Liver (tissue), 9 donors: ENCODE results near the gene HLA-DOB. TPM values are rescaled to one million over a fixed set of nuclear protein-coding genes. Genes with fewer than 3 reads are reported as not detected.

Experiments used
- DNase-seq: peaks from one replicate; pipeline ENCODE4 v3.0.0-alpha.2; 2017; ENCODE audit warnings: low spot score
- H3K27ac ChIP-seq, 2 donors: one replicate each; pipeline ENCODE4 v1.7.0; 2013; ENCODE audit warnings: inconsistent platforms in 2 of 2, low read length in 2 of 2, control low read depth in 1 of 2, low read depth in 1 of 2, mild to moderate bottlenecking in 1 of 2
- H3K27me3 ChIP-seq, 4 donors: one replicate each; pipeline versions ENCODE4 v1.6.1 to v1.7.0; 2013; ENCODE audit warnings: low read length in 3 of 4, inconsistent platforms in 1 of 4, mild to moderate bottlenecking in 1 of 4, moderate library complexity in 1 of 4; ENCODE audit not compliant: control insufficient read depth in 4 of 4, insufficient read depth in 4 of 4
- H3K36me3 ChIP-seq, 4 donors: one replicate each; pipeline versions ENCODE4 v1.6.1 to v1.7.0; 2013; ENCODE audit warnings: low read length in 3 of 4, mild to moderate bottlenecking in 3 of 4, low read depth in 1 of 4, moderate library complexity in 1 of 4; ENCODE audit not compliant: control insufficient read depth in 4 of 4, insufficient read depth in 3 of 4
- H3K4me1 ChIP-seq, 4 donors: one replicate each; pipeline versions ENCODE4 v1.6.1 to v1.7.0; 2013; ENCODE audit warnings: low read length in 3 of 4, mild to moderate bottlenecking in 3 of 4, moderate library complexity in 1 of 4; ENCODE audit not compliant: control insufficient read depth in 4 of 4, insufficient read depth in 4 of 4
- H3K4me3 ChIP-seq, 3 donors: one replicate each; pipeline versions ENCODE4 v1.6.1 to v1.7.0; 2013; ENCODE audit warnings: low read length in 3 of 3, control low read depth in 1 of 3, low read depth in 1 of 3, mild to moderate bottlenecking in 1 of 3
- H3K9ac ChIP-seq, 2 donors: one replicate each; pipeline ENCODE4 v1.7.0; 2013; ENCODE audit warnings: low read length in 2 of 2, mild to moderate bottlenecking in 2 of 2, moderate library complexity in 2 of 2, control low read depth in 1 of 2, low read depth in 1 of 2
- H3K9me3 ChIP-seq, 4 donors: one replicate each; pipeline versions ENCODE4 v1.6.1 to v1.7.0; 2013; ENCODE audit warnings: low read length in 3 of 4; ENCODE audit not compliant: control insufficient read depth in 4 of 4
- ATF3 ChIP-seq: IDR thresholded peaks from 2 replicates; pipeline ENCODE4 v1.6.1; 2016; ENCODE audit warnings: antibody characterized with exemption
- CTCF ChIP-seq: fragments of 150-350 bp; IDR thresholded peaks from 2 replicates; pipeline ENCODE4 v1.5.1; 2017; ENCODE audit warnings: improper control_type of control experiment, low read depth, low read length; ENCODE audit not compliant: missing input control
- EGR1 ChIP-seq, 2 donors: IDR thresholded peaks; 2 replicates each; pipeline ENCODE4 v1.6.1; 2016 to 2018; ENCODE audit warnings: antibody characterized with exemption in 2 of 2, low read depth in 2 of 2
- FOXA1 ChIP-seq: IDR thresholded peaks from 2 replicates; pipeline ENCODE4 v1.6.1; 2016; ENCODE audit warnings: antibody characterized with exemption
- FOXA2 ChIP-seq: IDR thresholded peaks from 2 replicates; pipeline ENCODE4 v1.6.1; 2016; ENCODE audit warnings: antibody characterized with exemption
- GABPA ChIP-seq, 2 donors: IDR thresholded peaks in 1 of 2; conservative IDR thresholded peaks in 1 of 2; 2 replicates each; pipeline ENCODE4 v1.6.1; 2016; ENCODE audit warnings: antibody characterized with exemption in 2 of 2, mild to moderate bottlenecking in 1 of 2, moderate library complexity in 1 of 2
- HNF4A ChIP-seq, 2 donors: conservative IDR thresholded peaks; 2 replicates each; pipeline ENCODE4 v1.6.1; 2016; ENCODE audit warnings: antibody characterized with exemption in 2 of 2, mild to moderate bottlenecking in 2 of 2
- HNF4G ChIP-seq: IDR thresholded peaks from 2 replicates; pipeline ENCODE4 v1.6.1; 2016; ENCODE audit warnings: antibody characterized with exemption
- JUND ChIP-seq, 2 donors: IDR thresholded peaks; 2 replicates each; pipeline ENCODE4 v1.6.1; 2016; ENCODE audit warnings: antibody characterized with exemption in 2 of 2
- MAX ChIP-seq: IDR thresholded peaks from 2 replicates; pipeline ENCODE4 v1.6.1; 2016; ENCODE audit warnings: antibody characterized with exemption
- NR2F2 ChIP-seq: IDR thresholded peaks from 2 replicates; pipeline ENCODE4 v1.6.1; 2016; ENCODE audit warnings: antibody characterized with exemption
- RAD21 ChIP-seq, 2 donors: IDR thresholded peaks; 2 replicates each; pipeline ENCODE4 v1.6.1; 2016; ENCODE audit warnings: antibody characterized with exemption in 2 of 2, mild to moderate bottlenecking in 2 of 2
- REST ChIP-seq: IDR thresholded peaks from 2 replicates; pipeline ENCODE4 v1.6.1; 2016; ENCODE audit warnings: antibody characterized with exemption, mild to moderate bottlenecking
- RXRA ChIP-seq, 2 donors: IDR thresholded peaks; 2 replicates each; pipeline ENCODE4 v1.6.1; 2017 to 2018; ENCODE audit warnings: antibody characterized with exemption in 2 of 2, mild to moderate bottlenecking in 1 of 2
- SP1 ChIP-seq: IDR thresholded peaks from 2 replicates; pipeline ENCODE4 v1.6.1; 2018; ENCODE audit warnings: antibody characterized with exemption, mild to moderate bottlenecking
- TAF1 ChIP-seq: conservative IDR thresholded peaks from 2 replicates; pipeline ENCODE4 v1.6.1; 2016; ENCODE audit warnings: antibody characterized with exemption, mild to moderate bottlenecking
- YY1 ChIP-seq: IDR thresholded peaks from 2 replicates; pipeline ENCODE4 v1.6.1; 2016; ENCODE audit warnings: antibody characterized with exemption, mild to moderate bottlenecking
- ZBTB33 ChIP-seq: IDR thresholded peaks from 2 replicates; pipeline ENCODE4 v1.6.1; 2016; ENCODE audit warnings: antibody characterized with exemption
- WGBS: extraction: QIAGEN DNeasy Blood & Tissue Kit; methylation state at CpG from one replicate; pipeline ENCODE4 v1.1.7; 2013; 5-methylcytosine and 5-hydroxymethylcytosine counted together
- polyA plus RNA-seq, 2 donors: library from polyadenylated mRNA; stranded (reverse) in 1 of 2; unstranded in 1 of 2; fragments of 200-250 nt in 1 of 2; fragments of >200 nt in 1 of 2; fragmentation: Nextera tagmentation in 1 of 2; extraction: Ambion mirVana in 1 of 2; gene quantifications; one replicate each; pipeline versions ENCODE4 v1.2.1 to v1.2.3, GENCODE V29; 2013 to 2015
- total RNA-seq, 2 donors: library from RNA; depleted of rRNA; stranded (reverse); fragments of >200 nt; gene quantifications; one replicate each; pipeline ENCODE4 v1.2.3, GENCODE V29; 2014
- donor health status: healthy.
- donor health status: healthy.
- donor health status: healthy.
- donor health status: healthy.
- donor health status: healthy.

Gene HLA-DOB
- total and polyA plus RNA-seq, 4 donors, result 0.16 to 0.67 (median 0.25) TPM; not detected in 1

- no peaks in the 10 kb centered on the region for H3K36me3 ChIP-seq
- WGBS, result 33% methylated on average over 4 of the region's 4 CpGs
- TF ChIP-seq EGR1 (IDR thresholded peaks at IDR 0.05; ENCODE audit: low read depth in 2 of 2) (no peak), NR2F2 (no peak), HNF4A (conservative IDR thresholded peaks at IDR 0.05) (no peak), FOXA1 (no peak), TAF1 (no peak), YY1 (no peak), SP1 (no peak), ATF3 (no peak), MAX (no peak), JUND (IDR thresholded peaks at IDR 0.05) (no peak), FOXA2 (no peak), GABPA (IDR thresholded peaks at IDR 0.05 in 1 of 2, conservative IDR thresholded peaks at IDR 0.05 in 1 of 2) (no peak), REST (no peak), RAD21 (IDR thresholded peaks at IDR 0.05) (no peak), CTCF (no peak), HNF4G (no peak), ZBTB33 (no peak), RXRA (IDR thresholded peaks at IDR 0.05) (no peak)
- no peak within 1 kb of the TSS for H3K27ac ChIP-seq
- no peak within 1 kb of the TSS for H3K9ac ChIP-seq
- H3K4me3 ChIP-seq, result no peak within 1 kb of the TSS
- DNase-seq, result no peak
- H3K27me3 ChIP-seq, result peaks cover 0 to 3% (median 0%) of the 10 kb centered on the region in 4 donors
- H3K9me3 ChIP-seq, result no peaks in the 10 kb centered on the region
- no peaks in the 10 kb centered on the region for H3K4me1 ChIP-seq
Measured at GRCh38 chr6:32763421-32763820, 53.4 kb downstream of the HLA-DOB start, which contains the start of gene HLA-DQB2. Gene HLA-DQB2 (minus strand): TSS chr6:32763532. CDS start chr6:32763470, 62 bp downstream.

Other genes with a start within 250 kb of the HLA-DOB start
- 10 to 100 TPM; 37.0 to 46.1 TPM for gene HLA-DRB1, start 227.2 kb downstream of the HLA-DOB start, total RNA-seq
- 10 to 100 TPM; 26.0 to 35.7 TPM for gene HLA-DRB1, start 227.2 kb downstream of the HLA-DOB start, polyA plus RNA-seq
- 10 to 100 TPM in 1 of 2 donors, 1 to 10 TPM in 1; 8.5 to 19.9 TPM for gene HLA-DQA1, start 179.6 kb downstream of the HLA-DOB start, total RNA-seq
- 10 to 100 TPM in 1 of 2 donors, 1 to 10 TPM in 1; 2.1 to 10.2 TPM for gene HLA-DQA1, start 179.6 kb downstream of the HLA-DOB start, polyA plus RNA-seq
- gene HLA-DQB1, start 150.3 kb downstream of the HLA-DOB start, total RNA-seq, result 10 to 100 TPM; 12.1 to 12.4 TPM
- gene HLA-DQB1, start 150.3 kb downstream of the HLA-DOB start, polyA plus RNA-seq, result 1 to 10 TPM; 1.9 to 2.4 TPM
- gene HLA-DQA2, start 75.6 kb downstream of the HLA-DOB start, total RNA-seq, result under 1 TPM in 1 of 2 donors, not detected in 1; 0.23 TPM
- gene HLA-DQA2, start 75.6 kb downstream of the HLA-DOB start, polyA plus RNA-seq, result under 1 TPM; 0.16 to 0.32 TPM
- gene HLA-DQB2, start 53.5 kb downstream of the HLA-DOB start, total RNA-seq, result not detected
- gene HLA-DQB2, start 53.5 kb downstream of the HLA-DOB start, polyA plus RNA-seq, result under 1 TPM in 1 of 2 donors, not detected in 1; 0.32 TPM
- 1 to 10 TPM; 5.1 to 7.7 TPM for gene TAP2, start 21.7 kb upstream of the HLA-DOB start, total RNA-seq
- gene TAP2, start 21.7 kb upstream of the HLA-DOB start, polyA plus RNA-seq, result 10 to 100 TPM in 1 of 2 donors, 1 to 10 TPM in 1; 2.2 to 14.9 TPM
- 10 to 100 TPM; 19.9 to 39.1 TPM for gene PSMB8, start 27.0 kb upstream of the HLA-DOB start, total RNA-seq
- gene PSMB8, start 27.0 kb upstream of the HLA-DOB start, polyA plus RNA-seq, result 10 to 100 TPM; 49.0 to 75.1 TPM
- gene TAP1, start 36.7 kb upstream of the HLA-DOB start, total RNA-seq, result 10 to 100 TPM in 1 of 2 donors, 1 to 10 TPM in 1; 9.8 to 18.2 TPM
- 10 to 100 TPM; 10.3 to 14.3 TPM for gene TAP1, start 36.7 kb upstream of the HLA-DOB start, polyA plus RNA-seq
- gene PSMB9, start 37.2 kb upstream of the HLA-DOB start, total RNA-seq, result 10 to 100 TPM; 11.7 to 13.4 TPM
- 10 to 100 TPM; 27.1 to 31.6 TPM for gene PSMB9, start 37.2 kb upstream of the HLA-DOB start, polyA plus RNA-seq
- gene HLA-DMB, start 124.0 kb upstream of the HLA-DOB start, total RNA-seq, result 10 to 100 TPM in 1 of 2 donors, 1 to 10 TPM in 1; 8.1 to 13.1 TPM
- gene HLA-DMB, start 124.0 kb upstream of the HLA-DOB start, polyA plus RNA-seq, result 1 to 10 TPM; 2.8 to 7.3 TPM
- gene HLA-DMA, start 136.1 kb upstream of the HLA-DOB start, total RNA-seq, result 1 to 10 TPM; 6.2 to 7.8 TPM
- gene HLA-DMA, start 136.1 kb upstream of the HLA-DOB start, polyA plus RNA-seq, result 10 to 100 TPM in 1 of 2 donors, 1 to 10 TPM in 1; 10.0 to 15.1 TPM
- 100 to 1,000 TPM in 1 of 2 donors, 10 to 100 TPM in 1; 46.0 to 100 TPM for gene BRD2, start 151.6 kb upstream of the HLA-DOB start, total RNA-seq
- 10 to 100 TPM; 29.8 to 54.4 TPM for gene BRD2, start 151.6 kb upstream of the HLA-DOB start, polyA plus RNA-seq
- 1 to 10 TPM; 1.3 to 3.0 TPM for gene HLA-DOA, start 192.6 kb upstream of the HLA-DOB start, total RNA-seq
- 1 to 10 TPM in 1 of 2 donors, under 1 TPM in 1; 0.69 to 1.9 TPM for gene HLA-DOA, start 192.6 kb upstream of the HLA-DOB start, polyA plus RNA-seq